Measurements from ENCODE around the gene PTCH1. TPM values are rescaled to one million over a fixed set of nuclear protein-coding genes. Genes with fewer than 3 reads are reported as not detected.

PTCH1 gene
- total RNA-seq, 1 donor from 2014 or later, result 9.9 TPM

DNA sequence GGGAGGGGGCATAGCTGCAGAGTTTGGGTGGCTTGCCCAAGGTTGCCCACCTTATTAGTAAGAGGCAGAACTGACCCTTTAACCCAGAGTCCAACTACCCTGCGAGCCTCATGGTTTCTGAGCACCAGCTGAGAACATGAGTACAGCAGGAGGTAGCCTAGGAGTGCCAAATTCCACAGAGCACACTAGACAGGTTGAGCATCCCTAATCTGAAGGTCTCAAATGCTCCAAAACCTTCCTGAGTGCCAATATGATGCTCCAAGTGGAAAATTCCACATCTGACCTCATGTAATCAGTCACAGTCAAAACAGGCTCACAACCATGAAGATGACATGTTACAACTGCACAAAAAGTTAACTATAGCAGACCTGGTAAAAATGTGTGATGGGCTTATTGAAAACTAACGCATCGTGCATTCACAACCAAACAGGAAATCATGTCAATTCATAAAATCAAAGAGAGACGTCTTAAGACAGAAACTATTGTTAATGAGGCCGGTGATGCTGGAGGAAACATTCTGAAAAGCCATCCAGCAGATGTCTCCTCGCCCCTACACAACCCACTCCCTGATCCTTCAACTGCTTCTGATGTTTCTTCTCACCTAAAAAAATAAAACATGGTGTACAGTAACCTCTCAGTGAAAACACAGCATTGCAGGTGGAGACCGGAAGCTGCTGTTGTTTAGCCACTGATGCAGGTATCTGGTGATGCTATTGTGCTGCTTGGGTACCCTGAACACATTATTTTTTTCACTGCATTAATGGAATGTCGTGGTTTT, 25.0 kb downstream of the PTCH1 start:
- Mint-ChIP-seq H3K36me3 (ENCODE audit: low read depth) (no peaks in the 10 kb centered on the region), H3K9me3 (no peaks in the 10 kb centered on the region), H3K27me3 (ENCODE audit: insufficient read depth) (peaks cover 16% of the 10 kb centered on the region), H3K4me1 (ENCODE audit: low read depth) (peaks cover 29% of the 10 kb centered on the region), H3K27ac (no peak overlapping the region), H3K4me3 (no peak overlapping the region)
- no peak for DNase-seq (ENCODE audit: low spot score)
- intact Hi-C loops (cut with micrococcal nuclease), result no loop called here

DNA sequence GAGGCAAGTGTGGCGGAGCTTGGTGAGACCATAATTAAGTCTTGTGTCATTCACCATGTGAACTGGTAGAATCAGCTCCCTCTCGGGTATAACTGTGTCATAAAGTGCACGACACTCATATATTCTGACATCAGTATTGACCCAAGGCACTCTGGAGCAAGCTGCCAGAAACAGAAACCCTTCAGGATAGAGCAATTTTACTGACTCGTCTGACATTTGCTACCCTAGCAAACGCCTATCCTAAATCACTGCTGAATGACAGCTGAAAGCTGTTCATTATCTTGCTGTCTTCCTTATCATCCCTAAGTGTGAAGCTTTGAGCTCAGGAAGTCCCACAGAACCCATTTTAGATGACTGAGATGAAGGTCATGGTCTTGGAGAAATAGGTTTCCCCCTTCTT, 27.8 kb downstream of the PTCH1 start:
- DNase-seq (ENCODE audit: low spot score), result no peak
- intact Hi-C loops (cut with micrococcal nuclease), result no loop called here
- H3K4me1 Mint-ChIP-seq (ENCODE audit: low read depth), result peaks cover 16% of the 10 kb centered on the region
- no peaks in the 10 kb centered on the region for H3K9me3 Mint-ChIP-seq
- no peaks in the 10 kb centered on the region for H3K36me3 Mint-ChIP-seq (ENCODE audit: low read depth)
- peaks cover 14% of the 10 kb centered on the region for H3K27me3 Mint-ChIP-seq (ENCODE audit: insufficient read depth)
- H3K4me3 Mint-ChIP-seq, result no peak overlapping the region
- H3K27ac Mint-ChIP-seq, result no peak overlapping the region

DNA sequence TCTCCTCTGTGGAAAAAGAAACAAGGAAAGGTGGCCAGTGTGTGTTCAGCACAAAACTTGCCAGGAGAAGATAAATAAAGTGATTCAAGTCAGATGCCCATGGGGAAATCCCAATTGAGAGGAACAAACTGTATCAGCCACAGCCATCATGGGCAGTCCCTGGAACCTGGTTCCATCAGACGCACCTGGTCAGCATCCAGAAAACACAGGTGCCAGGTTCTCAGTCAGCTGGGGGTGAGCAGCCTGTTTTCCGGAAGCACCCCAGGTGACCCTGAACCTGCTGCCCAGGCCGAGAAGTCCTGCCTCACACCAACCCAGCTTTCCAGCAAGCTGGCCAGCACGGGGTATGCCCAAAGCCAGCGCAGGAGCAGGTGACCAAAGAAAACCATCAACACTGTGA, 30.5 kb downstream of the PTCH1 start:
- peaks cover 25% of the 10 kb centered on the region for H3K27me3 Mint-ChIP-seq (ENCODE audit: insufficient read depth)
- no peaks in the 10 kb centered on the region for H3K9me3 Mint-ChIP-seq
- no peak overlapping the region for H3K27ac Mint-ChIP-seq
- intact Hi-C loops (cut with micrococcal nuclease), result no loop called here
- DNase-seq (ENCODE audit: low spot score), result no peak
- H3K4me1 Mint-ChIP-seq (ENCODE audit: low read depth), result peaks cover under 1% of the 10 kb centered on the region
- H3K4me3 Mint-ChIP-seq, result no peak overlapping the region
- H3K36me3 Mint-ChIP-seq (ENCODE audit: low read depth), result peaks cover 1% of the 10 kb centered on the region

- intact Hi-C loops (cut with micrococcal nuclease), result no loop called here
- Mint-ChIP-seq H3K4me1 (ENCODE audit: low read depth) (peaks cover 6% of the 10 kb centered on the region), H3K4me3 (no peak overlapping the region), H3K27ac (no peak overlapping the region), H3K36me3 (ENCODE audit: low read depth) (peaks cover 1% of the 10 kb centered on the region), H3K27me3 (ENCODE audit: insufficient read depth) (peaks cover 22% of the 10 kb centered on the region), H3K9me3 (no peaks in the 10 kb centered on the region)
- DNase-seq (ENCODE audit: low spot score), result no peak
These were observed 32.5 kb downstream of the PTCH1 start for GRCh38 chr9:95484225-95484624.

DNA sequence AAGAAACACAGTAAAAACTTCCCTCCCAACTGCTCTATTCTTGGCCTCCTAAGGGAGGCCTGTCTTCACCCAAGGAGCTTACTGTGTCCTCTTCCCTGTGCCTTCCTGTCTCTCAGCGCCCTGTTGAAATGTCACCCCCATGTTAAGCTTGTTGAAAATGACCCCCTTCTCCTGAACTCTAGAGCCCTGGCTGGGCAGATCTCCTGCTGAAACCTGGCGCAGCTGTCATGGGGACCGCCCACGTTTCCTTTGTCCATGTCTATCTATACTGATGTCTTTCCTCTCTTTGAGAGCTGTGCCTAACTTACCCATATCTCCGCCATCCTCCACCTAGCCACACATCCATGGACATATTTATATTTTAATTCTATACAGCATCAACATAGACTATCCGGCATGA, 33.3 kb downstream of the PTCH1 start:
- peaks cover 1% of the 10 kb centered on the region for H3K36me3 Mint-ChIP-seq (ENCODE audit: low read depth)
- DNase-seq (ENCODE audit: low spot score), result no peak
- no peaks in the 10 kb centered on the region for H3K9me3 Mint-ChIP-seq
- H3K27me3 Mint-ChIP-seq (ENCODE audit: insufficient read depth), result peaks cover 22% of the 10 kb centered on the region
- no peak overlapping the region for H3K27ac Mint-ChIP-seq
- no peak overlapping the region for H3K4me3 Mint-ChIP-seq
- peaks cover 6% of the 10 kb centered on the region for H3K4me1 Mint-ChIP-seq (ENCODE audit: low read depth)
- intact Hi-C loops (cut with micrococcal nuclease), result no loop called here

- intact Hi-C loops (cut with micrococcal nuclease), result no loop called here
- Mint-ChIP-seq H3K9me3 (no peaks in the 10 kb centered on the region), H3K36me3 (ENCODE audit: low read depth) (peaks cover 3% of the 10 kb centered on the region), H3K27ac (no peak overlapping the region), H3K4me3 (no peak overlapping the region), H3K27me3 (ENCODE audit: insufficient read depth) (peaks cover 22% of the 10 kb centered on the region), H3K4me1 (ENCODE audit: low read depth) (peaks cover 6% of the 10 kb centered on the region)
- no peak for DNase-seq (ENCODE audit: low spot score)
These were observed 34.1 kb downstream of the PTCH1 start for GRCh38 chr9:95482621-95483020.

DNA sequence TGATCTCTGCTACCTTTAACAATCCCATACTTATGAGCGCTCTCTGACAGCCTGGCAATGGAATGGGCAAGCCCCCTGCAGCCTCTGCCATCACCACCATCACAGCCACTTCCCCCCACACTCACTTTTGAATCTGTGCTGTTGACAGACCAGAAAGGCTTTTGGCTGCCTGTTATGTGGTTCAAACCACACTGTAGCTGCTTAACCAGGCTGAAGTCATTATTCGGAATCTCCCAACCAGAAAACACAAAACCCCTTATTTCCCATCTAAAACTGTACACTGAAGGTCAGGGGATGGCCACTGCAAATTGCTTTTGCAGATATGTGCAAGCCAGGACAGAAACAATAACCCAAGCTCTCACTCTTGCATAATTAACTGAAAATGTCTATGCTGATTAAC, 35.8 kb downstream of the PTCH1 start:
- H3K4me1 Mint-ChIP-seq (ENCODE audit: low read depth), result peaks cover 6% of the 10 kb centered on the region
- intact Hi-C loops (cut with micrococcal nuclease), result no loop called here
- DNase-seq (ENCODE audit: low spot score), result no peak

DNA sequence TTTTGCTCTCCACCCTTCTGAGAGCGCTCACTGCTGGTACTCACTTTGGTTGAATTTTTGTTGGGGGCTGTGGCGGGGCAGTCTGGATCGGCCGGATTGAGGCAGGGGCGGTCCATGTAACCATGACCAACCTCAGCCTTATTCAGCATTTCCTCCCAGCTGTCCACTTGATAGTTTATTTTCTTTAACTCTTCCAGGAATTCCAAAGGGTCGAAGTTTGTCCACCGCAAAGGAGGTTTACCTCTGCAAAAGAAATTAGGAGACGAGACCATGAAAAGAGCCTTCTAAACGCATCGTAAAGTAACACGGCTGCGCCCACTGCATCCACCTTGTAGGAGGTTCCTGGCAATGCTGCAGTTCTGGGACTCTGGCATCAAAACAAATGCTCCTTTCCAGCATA, 36.4 kb downstream of the PTCH1 start:
- intact Hi-C loops (cut with micrococcal nuclease), result no loop called here
- Mint-ChIP-seq H3K9me3 (no peaks in the 10 kb centered on the region), H3K36me3 (ENCODE audit: low read depth) (peaks cover 3% of the 10 kb centered on the region), H3K4me3 (no peak overlapping the region), H3K27me3 (ENCODE audit: insufficient read depth) (peaks cover 13% of the 10 kb centered on the region), H3K27ac (no peak overlapping the region), H3K4me1 (ENCODE audit: low read depth) (peaks cover 6% of the 10 kb centered on the region)
- DNase-seq (ENCODE audit: low spot score), result no peak

More for the DNA sequence above, 35.8 kb downstream of the PTCH1 start:
- Mint-ChIP-seq H3K4me3 (no peak overlapping the region), H3K9me3 (no peaks in the 10 kb centered on the region), H3K36me3 (ENCODE audit: low read depth) (peaks cover 3% of the 10 kb centered on the region), H3K27ac (no peak overlapping the region), H3K27me3 (ENCODE audit: insufficient read depth) (peaks cover 13% of the 10 kb centered on the region)

GRCh38 chr9:95479330-95479729, 37.4 kb downstream of the PTCH1 start:
- H3K4me3 Mint-ChIP-seq, result no peak overlapping the region
- H3K9me3 Mint-ChIP-seq, result no peaks in the 10 kb centered on the region
- DNase-seq (ENCODE audit: low spot score), result no peak
- H3K4me1 Mint-ChIP-seq (ENCODE audit: low read depth), result peaks cover 6% of the 10 kb centered on the region
- intact Hi-C loops (cut with micrococcal nuclease), result no loop called here
- peaks cover 15% of the 10 kb centered on the region for H3K27me3 Mint-ChIP-seq (ENCODE audit: insufficient read depth)
- peaks cover 4% of the 10 kb centered on the region for H3K36me3 Mint-ChIP-seq (ENCODE audit: low read depth)
- H3K27ac Mint-ChIP-seq, result no peak overlapping the region

DNA sequence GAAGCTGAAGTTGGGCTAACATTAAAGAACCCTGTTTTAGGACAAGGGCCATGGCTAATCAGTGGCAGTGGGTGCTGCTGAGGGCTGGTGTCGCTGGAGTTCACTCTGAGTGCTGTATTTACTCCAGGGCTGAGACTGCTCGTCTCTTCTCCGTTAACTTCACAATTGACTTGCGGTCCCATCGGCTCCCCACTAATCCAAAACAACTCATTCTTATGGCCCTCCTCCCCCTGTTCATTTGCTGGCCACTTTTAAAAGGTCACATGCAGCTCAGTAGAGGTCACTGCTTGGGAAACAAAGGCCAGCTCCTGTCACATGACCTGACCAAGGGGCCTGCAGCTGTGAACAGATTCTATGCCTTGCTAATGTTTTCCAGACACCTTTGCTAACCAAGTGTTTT, 38.4 kb downstream of the PTCH1 start:
- H3K27me3 Mint-ChIP-seq (ENCODE audit: insufficient read depth), result peaks cover 12% of the 10 kb centered on the region
- H3K4me3 Mint-ChIP-seq, result no peak overlapping the region
- peaks cover 6% of the 10 kb centered on the region for H3K4me1 Mint-ChIP-seq (ENCODE audit: low read depth)
- H3K9me3 Mint-ChIP-seq, result no peaks in the 10 kb centered on the region
- DNase-seq (ENCODE audit: low spot score), result no peak
- H3K27ac Mint-ChIP-seq, result no peak overlapping the region
- intact Hi-C loops (cut with micrococcal nuclease), result no loop called here
- H3K36me3 Mint-ChIP-seq (ENCODE audit: low read depth), result peaks cover 3% of the 10 kb centered on the region

- Mint-ChIP-seq H3K4me3 (no peak overlapping the region), H3K9me3 (no peaks in the 10 kb centered on the region), H3K27ac (no peak overlapping the region), H3K36me3 (ENCODE audit: low read depth) (peaks cover 3% of the 10 kb centered on the region), H3K4me1 (ENCODE audit: low read depth) (peaks cover 6% of the 10 kb centered on the region), H3K27me3 (ENCODE audit: insufficient read depth) (peaks cover 9% of the 10 kb centered on the region)
- intact Hi-C loops (cut with micrococcal nuclease), result no loop called here
- DNase-seq (ENCODE audit: low spot score), result no peak
These were observed 38.9 kb downstream of the PTCH1 start for GRCh38 chr9:95477885-95478284.

DNA sequence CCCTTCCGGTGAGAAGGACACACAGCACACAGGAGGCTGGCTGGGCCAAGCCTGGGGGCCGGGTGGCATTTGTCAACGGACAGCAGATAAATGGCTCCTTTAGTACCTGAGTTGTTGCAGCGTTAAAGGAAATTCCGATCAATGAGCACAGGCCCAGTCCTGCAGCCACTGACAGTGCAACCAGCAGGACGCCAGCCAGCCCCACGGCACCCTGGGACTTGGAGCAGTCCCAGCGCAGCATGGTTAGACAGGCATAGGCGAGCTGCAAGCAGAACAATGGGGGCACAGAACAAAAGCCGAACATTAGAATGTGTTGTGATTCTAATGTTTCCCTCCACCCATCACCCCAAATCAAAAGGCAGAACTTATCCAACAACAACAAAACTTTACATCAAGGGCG, 39.3 kb downstream of the PTCH1 start:
- no peak for DNase-seq (ENCODE audit: low spot score)
- H3K9me3 Mint-ChIP-seq, result no peaks in the 10 kb centered on the region
- peaks cover 6% of the 10 kb centered on the region for H3K4me1 Mint-ChIP-seq (ENCODE audit: low read depth)
- peaks cover 7% of the 10 kb centered on the region for H3K27me3 Mint-ChIP-seq (ENCODE audit: insufficient read depth)
- H3K4me3 Mint-ChIP-seq, result no peak overlapping the region
- intact Hi-C loops (cut with micrococcal nuclease), result no loop called here
- H3K36me3 Mint-ChIP-seq (ENCODE audit: low read depth), result peaks cover 3% of the 10 kb centered on the region
- no peak overlapping the region for H3K27ac Mint-ChIP-seq

- Mint-ChIP-seq H3K27me3 (ENCODE audit: insufficient read depth) (peaks cover 33% of the 10 kb centered on the region), H3K9me3 (no peaks in the 10 kb centered on the region), H3K4me3 (no peak overlapping the region), H3K4me1 (ENCODE audit: low read depth) (peaks cover 4% of the 10 kb centered on the region), H3K27ac (no peak overlapping the region), H3K36me3 (ENCODE audit: low read depth) (peaks cover 14% of the 10 kb centered on the region)
- no peak for DNase-seq (ENCODE audit: low spot score)
- intact Hi-C loops (cut with micrococcal nuclease), result loop anchor here (10.0 kb wide), 1 partner anchor 1096 kb away; no protein-coding TSS in a partner anchor
These were observed 48.0 kb downstream of the PTCH1 start for GRCh38 chr9:95468791-95469190.

DNA sequence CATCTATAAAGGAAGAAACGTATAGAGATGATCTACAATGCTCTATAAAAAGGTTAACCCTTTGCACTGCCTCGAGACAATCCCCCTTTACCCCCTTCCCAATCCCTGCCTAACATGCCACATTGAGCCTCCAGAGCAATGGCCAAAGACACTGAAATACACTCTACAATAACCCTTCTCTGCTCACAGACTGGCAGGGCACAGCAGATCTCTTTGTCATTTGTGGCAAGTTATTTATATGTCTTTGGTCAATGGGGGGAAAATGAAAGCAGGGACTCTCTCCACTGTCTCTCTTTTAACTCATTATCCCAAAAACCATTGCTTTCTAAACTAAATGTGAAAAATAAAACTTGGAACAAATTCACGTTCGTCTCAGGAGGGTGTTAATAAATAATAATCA, 51.7 kb downstream of the PTCH1 start:
- peaks cover 50% of the 10 kb centered on the region for H3K27me3 Mint-ChIP-seq (ENCODE audit: insufficient read depth)
- no peaks in the 10 kb centered on the region for H3K9me3 Mint-ChIP-seq
- peaks cover 34% of the 10 kb centered on the region for H3K4me1 Mint-ChIP-seq (ENCODE audit: low read depth)
- no peak overlapping the region for H3K27ac Mint-ChIP-seq
- DNase-seq (ENCODE audit: low spot score), result no peak
- no peak overlapping the region for H3K4me3 Mint-ChIP-seq
- peaks cover 15% of the 10 kb centered on the region for H3K36me3 Mint-ChIP-seq (ENCODE audit: low read depth)
- intact Hi-C loops (cut with micrococcal nuclease), result loop anchor here (10.0 kb wide), 1 partner anchor 1100 kb away; no protein-coding TSS in a partner anchor
